Colonic mucosa (tissue), 4 donors: ENCODE data around the gene INTS3. TPM values are rescaled to one million over a fixed set of nuclear protein-coding genes. Genes with fewer than 3 reads are reported as not detected.
A peak's percentile ranks its signal among the peaks of the same experiment; 100 is the strongest.

ENCODE experiments used
- DNase-seq: peaks from one replicate; pipeline ENCODE4 v3.0.0-alpha.2; 2020
- H3K27ac ChIP-seq: fragments of 200-600 bp; one replicate; pipeline ENCODE4 v1.8.0; 2021
- H3K27me3 ChIP-seq: fragments of 200-600 bp; one replicate; pipeline ENCODE4 v1.8.0; 2021
- H3K36me3 ChIP-seq: fragments of 200-600 bp; one replicate; pipeline ENCODE4 v1.8.0; 2021
- H3K4me1 ChIP-seq: fragments of 200-600 bp; one replicate; pipeline ENCODE4 v1.8.0; 2021; ENCODE audit warnings: mild to moderate bottlenecking
- H3K4me3 ChIP-seq: fragments of 200-600 bp; one replicate; pipeline ENCODE4 v1.8.0; 2021
- H3K9ac ChIP-seq, 2 donors: one replicate each; pipeline ENCODE4 v1.7.0; 2013; ENCODE audit warnings: control low read depth in 2 of 2, low read depth in 2 of 2, low read length in 2 of 2
- H3K9me3 ChIP-seq: fragments of 200-600 bp; one replicate; pipeline ENCODE4 v1.8.0; 2021
- intact Hi-C: fragments of 100-400 bp; cut with DNase I; formaldehyde crosslinking; loops from one replicate; pipeline ENCODE4 v1.14.1; 2022
- total RNA-seq, 2 donors: library from RNA; stranded (reverse); fragmentation: NEBNext Ultra II Directional in 1 of 2; extraction: Animal tissue kit (Norgen Biotek cat#: 25700) in 1 of 2; gene quantifications; one replicate each; pipeline ENCODE4 v1.2.1, GENCODE V29; 2021
- TF ChIP-seq, protein P1 (sequence below): fragments of 200-600 bp; IDR thresholded peaks from one replicate; pipeline ENCODE4 v1.8.0; 2022; ENCODE audit warnings: antibody characterized with exemption, mild to moderate bottlenecking
- donor health status: healthy.
- donor health status: DM: no; HTN: no; CAD: no.
- donor health status: DM: no; HTN: no; CAD: no.

Gene INTS3
- total RNA-seq, 2 donors from 2014 or later, result 25.5 to 53.1 TPM

DNA sequence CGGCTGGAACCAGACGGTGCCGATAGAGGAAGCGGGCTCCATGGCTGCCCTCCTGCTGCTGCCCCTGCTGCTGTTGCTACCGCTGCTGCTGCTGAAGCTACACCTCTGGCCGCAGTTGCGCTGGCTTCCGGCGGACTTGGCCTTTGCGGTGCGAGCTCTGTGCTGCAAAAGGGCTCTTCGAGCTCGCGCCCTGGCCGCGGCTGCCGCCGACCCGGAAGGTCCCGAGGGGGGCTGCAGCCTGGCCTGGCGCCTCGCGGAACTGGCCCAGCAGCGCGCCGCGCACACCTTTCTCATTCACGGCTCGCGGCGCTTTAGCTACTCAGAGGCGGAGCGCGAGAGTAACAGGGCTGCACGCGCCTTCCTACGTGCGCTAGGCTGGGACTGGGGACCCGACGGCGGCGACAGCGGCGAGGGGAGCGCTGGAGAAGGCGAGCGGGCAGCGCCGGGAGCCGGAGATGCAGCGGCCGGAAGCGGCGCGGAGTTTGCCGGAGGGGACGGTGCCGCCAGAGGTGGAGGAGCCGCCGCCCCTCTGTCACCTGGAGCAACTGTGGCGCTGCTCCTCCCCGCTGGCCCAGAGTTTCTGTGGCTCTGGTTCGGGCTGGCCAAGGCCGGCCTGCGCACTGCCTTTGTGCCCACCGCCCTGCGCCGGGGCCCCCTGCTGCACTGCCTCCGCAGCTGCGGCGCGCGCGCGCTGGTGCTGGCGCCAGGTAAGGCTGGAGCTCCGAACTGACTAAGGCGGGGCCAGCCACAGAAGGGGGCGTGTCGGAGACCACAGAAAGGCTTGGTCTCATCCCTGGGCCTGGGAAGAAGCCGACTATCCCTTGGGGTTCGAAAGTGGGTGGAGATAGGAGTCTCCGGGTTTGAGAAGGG is 47.8 kb downstream of the INTS3 start:
- H3K9ac ChIP-seq, result peak overlapping the region; percentile 81 to 83
- intact Hi-C loops, result no loop called here
- H3K27me3 ChIP-seq, result no peaks in the 10 kb centered on the region
- TF ChIP-seq, protein P1, sequence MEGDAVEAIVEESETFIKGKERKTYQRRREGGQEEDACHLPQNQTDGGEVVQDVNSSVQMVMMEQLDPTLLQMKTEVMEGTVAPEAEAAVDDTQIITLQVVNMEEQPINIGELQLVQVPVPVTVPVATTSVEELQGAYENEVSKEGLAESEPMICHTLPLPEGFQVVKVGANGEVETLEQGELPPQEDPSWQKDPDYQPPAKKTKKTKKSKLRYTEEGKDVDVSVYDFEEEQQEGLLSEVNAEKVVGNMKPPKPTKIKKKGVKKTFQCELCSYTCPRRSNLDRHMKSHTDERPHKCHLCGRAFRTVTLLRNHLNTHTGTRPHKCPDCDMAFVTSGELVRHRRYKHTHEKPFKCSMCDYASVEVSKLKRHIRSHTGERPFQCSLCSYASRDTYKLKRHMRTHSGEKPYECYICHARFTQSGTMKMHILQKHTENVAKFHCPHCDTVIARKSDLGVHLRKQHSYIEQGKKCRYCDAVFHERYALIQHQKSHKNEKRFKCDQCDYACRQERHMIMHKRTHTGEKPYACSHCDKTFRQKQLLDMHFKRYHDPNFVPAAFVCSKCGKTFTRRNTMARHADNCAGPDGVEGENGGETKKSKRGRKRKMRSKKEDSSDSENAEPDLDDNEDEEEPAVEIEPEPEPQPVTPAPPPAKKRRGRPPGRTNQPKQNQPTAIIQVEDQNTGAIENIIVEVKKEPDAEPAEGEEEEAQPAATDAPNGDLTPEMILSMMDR, result no peak
- DNase-seq, result peak; percentile 85
- no peaks in the 10 kb centered on the region for H3K9me3 ChIP-seq
- H3K4me3 ChIP-seq, result peak overlapping the region; percentile 90
- peak overlapping the region; percentile 91 for H3K27ac ChIP-seq
- H3K4me1 ChIP-seq, result no peaks in the 10 kb centered on the region
- H3K36me3 ChIP-seq, result no peaks in the 10 kb centered on the region

DNA sequence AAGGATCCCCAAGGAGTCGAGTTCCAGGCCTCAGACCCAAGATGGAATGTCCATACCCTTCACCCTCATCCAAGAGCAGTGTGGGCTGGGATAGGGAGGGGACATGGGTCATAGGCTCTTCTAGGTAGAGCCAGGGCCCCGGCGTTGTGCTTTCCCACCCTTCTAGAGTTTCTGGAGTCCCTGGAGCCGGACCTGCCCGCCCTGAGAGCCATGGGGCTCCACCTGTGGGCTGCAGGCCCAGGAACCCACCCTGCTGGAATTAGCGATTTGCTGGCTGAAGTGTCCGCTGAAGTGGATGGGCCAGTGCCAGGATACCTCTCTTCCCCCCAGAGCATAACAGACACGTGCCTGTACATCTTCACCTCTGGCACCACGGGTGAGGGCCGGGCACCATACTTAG is 48.5 kb downstream of the INTS3 start:
- Histone ChIP-seq H3K4me3 (peak overlapping the region; percentile 90), H3K9me3 (no peaks in the 10 kb centered on the region), H3K36me3 (no peaks in the 10 kb centered on the region), H3K27ac (peak overlapping the region; percentile 91), H3K9ac (peak overlapping the region; percentile 39 to 81), H3K4me1 (no peaks in the 10 kb centered on the region), H3K27me3 (no peaks in the 10 kb centered on the region)
- TF ChIP-seq, protein P1, result no peak
- no peak for DNase-seq
- intact Hi-C loops, result no loop called here

DNA sequence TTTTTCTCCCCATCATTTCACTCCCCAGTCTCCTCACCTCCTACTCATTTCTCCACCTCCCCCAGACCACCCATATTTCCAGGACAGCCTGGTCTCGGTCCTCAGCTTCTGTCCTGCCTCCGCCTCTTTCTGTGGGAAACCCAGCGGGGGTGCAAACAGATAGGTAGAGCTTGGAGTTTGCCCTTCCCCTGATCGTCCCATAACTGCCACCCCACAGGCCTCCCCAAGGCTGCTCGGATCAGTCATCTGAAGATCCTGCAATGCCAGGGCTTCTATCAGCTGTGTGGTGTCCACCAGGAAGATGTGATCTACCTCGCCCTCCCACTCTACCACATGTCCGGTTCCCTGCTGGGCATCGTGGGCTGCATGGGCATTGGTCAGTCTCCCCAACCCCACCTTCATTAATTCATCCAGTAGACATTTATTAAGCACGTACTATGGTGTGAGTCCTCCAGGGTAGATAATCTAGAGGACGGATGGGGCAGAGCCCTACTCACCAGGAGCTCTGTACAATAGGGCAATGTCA is 49.1 kb downstream of the INTS3 start:
- Histone ChIP-seq H3K27me3 (no peaks in the 10 kb centered on the region), H3K4me3 (no peak overlapping the region), H3K4me1 (no peaks in the 10 kb centered on the region), H3K36me3 (no peaks in the 10 kb centered on the region), H3K27ac (no peak overlapping the region), H3K9me3 (no peaks in the 10 kb centered on the region), H3K9ac (no peak overlapping the region)
- no peak for DNase-seq
- TF ChIP-seq, protein P1, result no peak
- intact Hi-C loops, result no loop called here

DNA sequence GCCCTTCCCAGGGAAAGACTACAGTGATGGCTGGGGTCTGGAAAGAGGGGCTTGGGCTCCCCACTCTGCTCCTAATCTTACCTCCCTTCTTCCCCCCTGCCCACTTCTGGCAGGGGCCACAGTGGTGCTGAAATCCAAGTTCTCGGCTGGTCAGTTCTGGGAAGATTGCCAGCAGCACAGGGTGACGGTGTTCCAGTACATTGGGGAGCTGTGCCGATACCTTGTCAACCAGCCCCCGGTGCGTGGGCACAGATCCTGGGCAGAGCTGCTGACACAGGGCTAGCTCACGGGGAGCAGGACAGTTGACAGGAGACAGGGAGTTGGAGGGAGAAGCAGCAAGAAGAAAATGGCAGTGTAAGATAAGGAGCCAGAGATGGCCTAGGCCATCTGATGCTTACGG is 49.8 kb downstream of the INTS3 start:
- DNase-seq, result no peak
- no peak overlapping the region for H3K9ac ChIP-seq
- TF ChIP-seq, protein P1, result no peak
- no peaks in the 10 kb centered on the region for H3K9me3 ChIP-seq
- no peak overlapping the region for H3K4me3 ChIP-seq
- H3K4me1 ChIP-seq, result no peaks in the 10 kb centered on the region
- no peaks in the 10 kb centered on the region for H3K36me3 ChIP-seq
- intact Hi-C loops, result no loop called here
- no peak overlapping the region for H3K27ac ChIP-seq
- no peaks in the 10 kb centered on the region for H3K27me3 ChIP-seq

DNA sequence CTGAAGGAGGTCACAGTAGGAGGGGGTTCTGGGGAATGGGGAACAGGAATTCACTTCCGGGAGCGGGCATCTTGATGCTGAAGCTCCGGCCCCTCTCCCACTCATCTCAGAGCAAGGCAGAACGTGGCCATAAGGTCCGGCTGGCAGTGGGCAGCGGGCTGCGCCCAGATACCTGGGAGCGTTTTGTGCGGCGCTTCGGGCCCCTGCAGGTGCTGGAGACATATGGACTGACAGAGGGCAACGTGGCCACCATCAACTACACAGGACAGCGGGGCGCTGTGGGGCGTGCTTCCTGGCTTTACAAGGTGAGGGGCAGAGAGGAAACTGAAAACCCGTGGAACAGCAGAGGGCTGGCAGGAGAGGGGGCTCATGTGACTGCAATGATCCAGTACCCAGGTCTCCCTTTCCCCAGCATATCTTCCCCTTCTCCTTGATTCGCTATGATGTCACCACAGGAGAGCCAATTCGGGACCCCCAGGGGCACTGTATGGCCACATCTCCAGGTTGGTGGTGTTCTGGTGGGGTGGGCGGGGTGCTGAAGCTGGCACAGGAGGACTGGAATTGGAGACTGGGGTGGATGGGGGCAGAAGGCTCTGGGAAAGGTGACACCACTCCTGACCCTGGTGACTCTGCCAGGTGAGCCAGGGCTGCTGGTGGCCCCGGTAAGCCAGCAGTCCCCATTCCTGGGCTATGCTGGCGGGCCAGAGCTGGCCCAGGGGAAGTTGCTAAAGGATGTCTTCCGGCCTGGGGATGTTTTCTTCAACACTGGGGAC is 50.4 kb downstream of the INTS3 start:
- H3K9me3 ChIP-seq, result no peaks in the 10 kb centered on the region
- no peaks in the 10 kb centered on the region for H3K27me3 ChIP-seq
- H3K4me1 ChIP-seq, result no peaks in the 10 kb centered on the region
- no peaks in the 10 kb centered on the region for H3K36me3 ChIP-seq
- TF ChIP-seq, protein P1, result no peak
- intact Hi-C loops, result no loop called here
- H3K9ac ChIP-seq, result no peak overlapping the region
- no peak overlapping the region for H3K27ac ChIP-seq
- DNase-seq, result no peak
- no peak overlapping the region for H3K4me3 ChIP-seq
